ENCODE results near the gene LRFN2. TPM values are rescaled to one million over a fixed set of nuclear protein-coding genes. Genes with fewer than 3 reads are reported as not detected.

LRFN2 gene
- total and polyA plus RNA-seq, 2 experiments from 2014 or later = 0.33 to 0.54 TPM

DNA sequence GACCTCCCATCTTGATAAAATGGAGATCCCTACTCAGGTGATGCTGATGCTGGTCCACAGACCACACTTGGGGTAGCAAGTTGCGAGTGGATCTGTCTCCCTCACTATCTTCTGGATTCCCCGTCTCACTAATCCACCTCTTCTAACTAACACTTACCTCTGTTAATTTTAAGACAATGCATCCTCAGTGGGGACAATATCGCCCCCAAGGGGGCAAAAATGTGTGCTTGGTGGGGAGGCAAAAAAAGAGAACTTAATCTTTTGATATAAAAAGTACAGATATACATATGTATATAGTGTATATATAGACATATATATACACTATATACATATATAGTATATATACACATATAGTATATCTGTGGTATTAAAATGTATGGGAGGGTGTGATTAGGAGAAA is 4.3 kb downstream of the LRFN2 start:
- WGBS (ENCODE audit: low lambda C conversion rate, missing lambda C conversion rate) = 63% methylated on average over 3 of the region's 3 CpGs
- H2AFZ ChIP-seq = no peak overlapping the region
- H3K4me2 ChIP-seq = no peak overlapping the region
- peaks cover 37% of the 10 kb centered on the region for H3K27me3 ChIP-seq
- H3K79me2 ChIP-seq = no peaks in the 10 kb centered on the region
- no peak overlapping the region for H3K4me3 ChIP-seq
- no peaks in the 10 kb centered on the region for H4K20me1 ChIP-seq (ENCODE audit: insufficient read depth, poor library complexity, severe bottlenecking)
- TF ChIP-seq EZH2 (IDR thresholded peaks at IDR 0.05; ENCODE audit: borderline replicate concordance) = no peak
- no peak for TF ChIP-seq EZH2phosphoT487 (IDR thresholded peaks at IDR 0.05; ENCODE audit: low read depth, severe bottlenecking, unreplicated experiment)
- TF ChIP-seq, protein P1, sequence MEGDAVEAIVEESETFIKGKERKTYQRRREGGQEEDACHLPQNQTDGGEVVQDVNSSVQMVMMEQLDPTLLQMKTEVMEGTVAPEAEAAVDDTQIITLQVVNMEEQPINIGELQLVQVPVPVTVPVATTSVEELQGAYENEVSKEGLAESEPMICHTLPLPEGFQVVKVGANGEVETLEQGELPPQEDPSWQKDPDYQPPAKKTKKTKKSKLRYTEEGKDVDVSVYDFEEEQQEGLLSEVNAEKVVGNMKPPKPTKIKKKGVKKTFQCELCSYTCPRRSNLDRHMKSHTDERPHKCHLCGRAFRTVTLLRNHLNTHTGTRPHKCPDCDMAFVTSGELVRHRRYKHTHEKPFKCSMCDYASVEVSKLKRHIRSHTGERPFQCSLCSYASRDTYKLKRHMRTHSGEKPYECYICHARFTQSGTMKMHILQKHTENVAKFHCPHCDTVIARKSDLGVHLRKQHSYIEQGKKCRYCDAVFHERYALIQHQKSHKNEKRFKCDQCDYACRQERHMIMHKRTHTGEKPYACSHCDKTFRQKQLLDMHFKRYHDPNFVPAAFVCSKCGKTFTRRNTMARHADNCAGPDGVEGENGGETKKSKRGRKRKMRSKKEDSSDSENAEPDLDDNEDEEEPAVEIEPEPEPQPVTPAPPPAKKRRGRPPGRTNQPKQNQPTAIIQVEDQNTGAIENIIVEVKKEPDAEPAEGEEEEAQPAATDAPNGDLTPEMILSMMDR (IDR thresholded peaks at IDR 0.05; ENCODE audit: poor library complexity) = no peak
- no peaks in the 10 kb centered on the region for H3K36me3 ChIP-seq (replicated peaks; ENCODE audit: insufficient read depth, low read depth)
- H3K9me3 ChIP-seq (ENCODE audit: low read depth) = no peaks in the 10 kb centered on the region
- no peaks in the 10 kb centered on the region for H3K9me2 ChIP-seq (replicated peaks; ENCODE audit: insufficient read depth)
- DNase-seq (ENCODE audit: low spot score) = no peak
- H3K4me1 ChIP-seq (ENCODE audit: insufficient read depth) = no peaks in the 10 kb centered on the region
- no peak overlapping the region for H3K27ac ChIP-seq

GRCh38 chr6:40579101-40579500 is 8.1 kb downstream of the LRFN2 start:
- H4K20me1 ChIP-seq (ENCODE audit: insufficient read depth, poor library complexity, severe bottlenecking) = no peaks in the 10 kb centered on the region
- TF ChIP-seq, protein P1 (IDR thresholded peaks at IDR 0.05; ENCODE audit: poor library complexity) = no peak
- no peak overlapping the region for H3K4me2 ChIP-seq
- no peak overlapping the region for H3K27ac ChIP-seq
- no peaks in the 10 kb centered on the region for H3K36me3 ChIP-seq (replicated peaks; ENCODE audit: insufficient read depth, low read depth)
- no peaks in the 10 kb centered on the region for H3K9me3 ChIP-seq (ENCODE audit: low read depth)
- no peaks in the 10 kb centered on the region for H3K4me1 ChIP-seq (ENCODE audit: insufficient read depth)
- no peaks in the 10 kb centered on the region for H3K79me2 ChIP-seq
- H2AFZ ChIP-seq = no peak overlapping the region
- no peak for DNase-seq (ENCODE audit: low spot score)
- peaks cover 6% of the 10 kb centered on the region for H3K27me3 ChIP-seq
- WGBS (ENCODE audit: low lambda C conversion rate, missing lambda C conversion rate) = 90% methylated on average over 3 of the region's 3 CpGs
- H3K9me2 ChIP-seq (replicated peaks; ENCODE audit: insufficient read depth) = no peaks in the 10 kb centered on the region
- no peak overlapping the region for H3K4me3 ChIP-seq

DNA sequence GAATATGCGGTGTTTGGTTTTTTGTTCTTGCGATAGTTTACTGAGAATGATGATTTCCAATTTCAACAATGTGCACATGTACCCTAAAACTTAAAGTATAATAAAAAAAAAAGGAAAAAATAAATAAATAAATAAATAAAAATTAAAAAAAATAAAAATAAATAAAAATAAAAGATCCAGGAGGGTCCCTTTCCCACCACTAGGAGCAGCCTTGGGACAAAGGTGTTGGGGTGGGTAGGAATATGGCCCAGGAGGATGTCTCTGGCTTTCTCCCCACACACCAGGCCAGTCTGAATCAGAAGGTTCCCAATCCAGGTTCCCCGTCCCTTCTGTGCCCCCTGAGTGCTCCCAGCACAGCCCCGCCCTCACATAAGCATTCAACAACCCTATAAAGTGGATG is 9.5 kb downstream of the LRFN2 start:
- H4K20me1 ChIP-seq (ENCODE audit: insufficient read depth, poor library complexity, severe bottlenecking) = no peaks in the 10 kb centered on the region
- H3K79me2 ChIP-seq = no peaks in the 10 kb centered on the region
- H3K27me3 ChIP-seq = no peaks in the 10 kb centered on the region
- no peak for DNase-seq (ENCODE audit: low spot score)
- no peak overlapping the region for H2AFZ ChIP-seq
- no peak overlapping the region for H3K4me2 ChIP-seq
- 97% methylated on average over 4 of the region's 4 CpGs for WGBS (ENCODE audit: low lambda C conversion rate, missing lambda C conversion rate)
- H3K36me3 ChIP-seq (replicated peaks; ENCODE audit: insufficient read depth, low read depth) = no peaks in the 10 kb centered on the region
- H3K4me1 ChIP-seq (ENCODE audit: insufficient read depth) = no peaks in the 10 kb centered on the region
- TF ChIP-seq EZH2phosphoT487 (IDR thresholded peaks at IDR 0.05; ENCODE audit: low read depth, severe bottlenecking, unreplicated experiment) (no peak), EZH2 (IDR thresholded peaks at IDR 0.05; ENCODE audit: borderline replicate concordance) (no peak)
- TF ChIP-seq, protein P1 (IDR thresholded peaks at IDR 0.05; ENCODE audit: poor library complexity) = no peak
- no peak overlapping the region for H3K4me3 ChIP-seq
- H3K27ac ChIP-seq = no peak overlapping the region
- H3K9me2 ChIP-seq (replicated peaks; ENCODE audit: insufficient read depth) = no peaks in the 10 kb centered on the region
- no peaks in the 10 kb centered on the region for H3K9me3 ChIP-seq (ENCODE audit: low read depth)

- TF ChIP-seq EZH2 (IDR thresholded peaks at IDR 0.05; ENCODE audit: borderline replicate concordance) (no peak), EZH2phosphoT487 (IDR thresholded peaks at IDR 0.05; ENCODE audit: low read depth, severe bottlenecking, unreplicated experiment) (no peak)
- TF ChIP-seq, protein P1 (IDR thresholded peaks at IDR 0.05; ENCODE audit: poor library complexity) = no peak
- Histone ChIP-seq H3K36me3 (replicated peaks; ENCODE audit: insufficient read depth, low read depth) (no peaks in the 10 kb centered on the region), H4K20me1 (ENCODE audit: insufficient read depth, poor library complexity, severe bottlenecking) (no peaks in the 10 kb centered on the region), H3K4me1 (ENCODE audit: insufficient read depth) (no peaks in the 10 kb centered on the region), H2AFZ (no peak overlapping the region), H3K4me3 (no peak overlapping the region), H3K27ac (no peak overlapping the region), H3K4me2 (no peak overlapping the region), H3K79me2 (no peaks in the 10 kb centered on the region), H3K9me3 (ENCODE audit: low read depth) (no peaks in the 10 kb centered on the region), H3K9me2 (replicated peaks; ENCODE audit: insufficient read depth) (no peaks in the 10 kb centered on the region), H3K27me3 (no peaks in the 10 kb centered on the region)
- DNase-seq (ENCODE audit: low spot score) = no peak
- 92% methylated on average over 5 of the region's 5 CpGs for WGBS (ENCODE audit: low lambda C conversion rate, missing lambda C conversion rate)
Measured at GRCh38 chr6:40573221-40573620, 13.9 kb downstream of the LRFN2 start.

Measured in hepatocyte (in vitro differentiated cells).